ENCODE data around the gene ADCY2. TPM values are rescaled to one million over a fixed set of nuclear protein-coding genes. Genes with fewer than 3 reads are reported as not detected.

The ADCY2 gene
- total and polyA plus RNA-seq, 4 experiments from 2014 or later = not detected

GRCh38 chr5:7391215-7391614 is 4.7 kb upstream of the ADCY2 start:
- H3K4me3 Mint-ChIP-seq = no peak overlapping the region
- H3K36me3 Mint-ChIP-seq = no peaks in the 10 kb centered on the region
- CTCF ChIA-PET (ENCODE audit: partially characterized antibody) = no interaction called here
- H3K27ac ChIP-seq (ENCODE audit: low read depth, low read length) = no peak overlapping the region
- H3K27me3 ChIP-seq (ENCODE audit: insufficient read depth, low read length) = peaks cover 4% of the 10 kb centered on the region
- intact Hi-C loops (cut with micrococcal nuclease) = no loop called here
- H3K27ac Mint-ChIP-seq = no peak overlapping the region
- H3K4me1 Mint-ChIP-seq = no peaks in the 10 kb centered on the region
- no peaks in the 10 kb centered on the region for H3K4me1 ChIP-seq (ENCODE audit: insufficient read depth, low read length)
- POLR2A ChIA-PET (ENCODE audit: partially characterized antibody) = no interaction called here
- no peaks in the 10 kb centered on the region for H3K9me3 Mint-ChIP-seq
- H3K27me3 Mint-ChIP-seq = peaks cover 15 to 17% of the 10 kb centered on the region in 2 donors
- H3K9me3 ChIP-seq (ENCODE audit: control insufficient read depth in 1 of 2, low read length in 2 of 2) = no peaks in the 10 kb centered on the region
- no peak for DNase-seq
- H3K4me3 ChIP-seq (ENCODE audit: low read length in 2 of 2) = no peak overlapping the region
- H3K36me3 ChIP-seq (ENCODE audit: insufficient read depth, low read length) = no peaks in the 10 kb centered on the region

DNA sequence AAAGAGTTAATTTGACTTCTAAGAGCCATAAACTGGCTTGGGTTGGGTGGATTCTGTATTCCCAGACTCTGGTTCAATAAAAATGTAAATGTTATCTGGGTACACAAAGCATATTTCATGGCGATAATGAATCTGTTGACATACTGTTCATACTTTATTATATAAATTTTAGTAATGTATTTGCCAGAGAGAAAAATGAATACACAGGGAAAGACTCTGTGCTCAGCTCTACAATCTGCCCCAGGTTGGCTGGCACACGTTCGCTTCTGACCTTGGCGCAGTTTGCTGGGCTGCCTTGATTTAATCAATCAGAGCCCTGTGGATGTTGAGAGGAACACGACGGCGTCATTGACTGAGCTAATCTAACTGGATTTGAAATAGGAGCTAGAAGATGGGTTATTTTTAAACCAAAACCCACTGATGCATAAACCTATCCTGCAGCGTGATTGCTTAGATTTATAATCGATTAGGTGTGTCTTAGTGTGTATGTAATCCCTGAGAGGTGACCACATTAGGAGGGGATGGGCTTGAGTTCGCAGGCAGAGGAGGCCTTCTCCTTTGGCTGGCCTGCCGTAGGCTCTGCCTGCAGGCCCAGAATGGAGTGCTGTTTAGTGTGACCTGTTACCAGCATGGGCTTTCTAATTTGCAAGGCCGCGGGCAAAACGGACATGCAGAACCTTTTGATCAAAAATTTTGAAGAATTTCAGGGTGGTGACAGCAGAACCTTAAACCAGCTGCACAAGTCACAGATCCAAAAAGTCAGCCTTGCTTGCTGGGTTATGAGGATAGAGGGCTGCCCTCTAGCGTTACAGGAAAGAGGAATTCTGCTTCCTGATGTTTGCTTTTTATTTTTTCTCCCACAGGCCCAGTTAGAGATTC is 3.9 kb upstream of the ADCY2 start:
- Histone ChIP-seq H3K36me3 (ENCODE audit: insufficient read depth, low read length) (no peaks in the 10 kb centered on the region), H3K4me3 (ENCODE audit: low read length in 2 of 2) (no peak overlapping the region), H3K4me1 (ENCODE audit: insufficient read depth, low read length) (no peaks in the 10 kb centered on the region), H3K27ac (ENCODE audit: low read depth, low read length) (no peak overlapping the region), H3K9me3 (ENCODE audit: control insufficient read depth in 1 of 2, low read length in 2 of 2) (no peaks in the 10 kb centered on the region), H3K27me3 (ENCODE audit: insufficient read depth, low read length) (peaks cover 4% of the 10 kb centered on the region)
- Mint-ChIP-seq H3K9me3 (peaks cover 0 to 3% (median 0%) of the 10 kb centered on the region in 8 donors), H3K36me3 (no peaks in the 10 kb centered on the region), H3K4me3 (no peak overlapping the region), H3K27ac (no peak overlapping the region), H3K4me1 (peaks cover 3 to 5% (median 4%) of the 10 kb centered on the region in 4 donors), H3K27me3 (peaks cover 19 to 21% of the 10 kb centered on the region in 2 donors)
- intact Hi-C loops (cut with micrococcal nuclease) = no loop called here
- CTCF ChIA-PET (ENCODE audit: partially characterized antibody) = no interaction called here
- no peak for DNase-seq
- POLR2A ChIA-PET (ENCODE audit: partially characterized antibody) = no interaction called here

DNA sequence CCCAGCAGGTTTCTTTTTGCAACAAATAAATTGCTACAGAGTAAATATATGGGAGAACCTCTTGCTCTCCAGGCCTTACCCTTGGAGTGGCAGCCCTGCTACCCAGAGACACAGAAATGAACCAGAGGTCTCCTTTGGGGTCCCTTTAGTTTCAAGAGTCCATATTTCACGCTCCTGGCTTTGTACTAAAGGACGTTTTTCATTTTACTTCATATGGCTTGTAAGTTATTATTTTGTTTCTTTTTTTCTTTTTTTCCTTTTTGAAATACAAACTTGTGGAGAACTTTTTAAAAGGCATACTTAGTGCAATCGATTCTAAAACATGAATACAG is 3.3 kb upstream of the ADCY2 start:
- no peak overlapping the region for H3K4me3 Mint-ChIP-seq
- H3K4me3 ChIP-seq (ENCODE audit: low read length in 2 of 2) = no peak overlapping the region
- no peaks in the 10 kb centered on the region for H3K4me1 ChIP-seq (ENCODE audit: insufficient read depth, low read length)
- H3K4me1 Mint-ChIP-seq = peaks cover 3 to 7% (median 4%) of the 10 kb centered on the region in 4 donors
- ChIA-PET CTCF (ENCODE audit: partially characterized antibody) (no interaction called here), POLR2A (ENCODE audit: partially characterized antibody) (no interaction called here)
- peaks cover 4% of the 10 kb centered on the region for H3K27me3 ChIP-seq (ENCODE audit: insufficient read depth, low read length)
- no peaks in the 10 kb centered on the region for H3K36me3 ChIP-seq (ENCODE audit: insufficient read depth, low read length)
- no peak overlapping the region for H3K27ac ChIP-seq (ENCODE audit: low read depth, low read length)
- DNase-seq = no peak
- no peak overlapping the region for H3K27ac Mint-ChIP-seq
- H3K36me3 Mint-ChIP-seq = no peaks in the 10 kb centered on the region
- intact Hi-C loops (cut with micrococcal nuclease) = no loop called here
- H3K27me3 Mint-ChIP-seq = peaks cover 21 to 24% of the 10 kb centered on the region in 2 donors
- peaks cover 0 to 5% (median 0%) of the 10 kb centered on the region in 8 donors for H3K9me3 Mint-ChIP-seq
- H3K9me3 ChIP-seq (ENCODE audit: control insufficient read depth in 1 of 2, low read length in 2 of 2) = no peaks in the 10 kb centered on the region

DNA sequence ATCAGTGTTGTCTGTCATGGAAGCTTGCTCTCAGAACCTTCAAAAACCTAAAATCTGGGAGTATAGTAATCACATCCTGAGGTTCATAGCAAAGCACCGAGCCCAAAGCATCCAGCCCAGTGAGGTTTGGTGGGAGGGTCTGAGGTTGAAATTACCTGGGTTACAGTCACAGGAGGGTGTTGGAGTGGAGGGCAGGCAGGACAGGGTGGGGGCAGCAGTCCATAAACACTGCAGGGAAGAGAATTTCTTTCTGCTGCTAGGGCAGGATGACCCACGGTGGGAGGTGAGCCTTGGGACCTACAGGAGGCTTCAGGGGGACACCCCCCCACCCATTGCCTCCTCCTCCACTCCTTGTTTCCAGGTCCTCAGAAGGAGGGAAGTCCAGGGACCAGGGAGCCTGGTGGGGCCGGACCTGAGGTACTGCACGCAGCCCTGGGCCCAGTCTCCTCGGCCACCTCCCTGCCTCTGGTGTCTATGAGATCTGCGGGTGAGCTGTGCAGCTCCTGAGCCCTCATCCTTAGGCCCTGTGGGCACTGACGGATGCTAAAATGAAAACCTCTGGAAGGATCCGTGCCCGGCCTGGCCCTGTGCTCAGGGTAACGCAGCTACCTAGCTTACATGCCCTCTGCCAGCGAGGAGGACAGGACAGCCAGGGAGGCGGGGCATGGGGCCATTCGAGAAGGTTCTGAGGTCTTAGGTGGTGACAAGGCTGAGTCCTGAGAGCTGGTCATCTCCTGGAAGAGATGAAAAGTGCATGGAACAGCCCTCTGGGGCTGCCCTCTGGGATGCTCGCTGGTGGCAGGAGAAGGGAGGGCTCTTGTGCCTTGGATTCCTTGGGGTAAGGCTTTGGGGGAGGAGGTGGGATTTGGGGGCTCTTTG is 1.8 kb upstream of the ADCY2 start:
- Mint-ChIP-seq H3K4me1 (peaks cover 3 to 7% (median 4%) of the 10 kb centered on the region in 4 donors), H3K9me3 (peaks cover 0 to 5% (median 0%) of the 10 kb centered on the region in 8 donors), H3K36me3 (no peaks in the 10 kb centered on the region), H3K4me3 (no peak overlapping the region), H3K27me3 (peaks cover 30 to 32% of the 10 kb centered on the region in 2 donors), H3K27ac (no peak overlapping the region)
- Histone ChIP-seq H3K27me3 (ENCODE audit: insufficient read depth, low read length) (peaks cover 4% of the 10 kb centered on the region), H3K9me3 (ENCODE audit: control insufficient read depth in 1 of 2, low read length in 2 of 2) (no peaks in the 10 kb centered on the region), H3K4me1 (ENCODE audit: insufficient read depth, low read length) (no peaks in the 10 kb centered on the region), H3K27ac (ENCODE audit: low read depth, low read length) (no peak overlapping the region), H3K4me3 (ENCODE audit: low read length in 2 of 2) (no peak overlapping the region), H3K36me3 (ENCODE audit: insufficient read depth, low read length) (no peaks in the 10 kb centered on the region)
- intact Hi-C loops (cut with micrococcal nuclease) = no loop called here
- DNase-seq = no peak
- ChIA-PET CTCF (ENCODE audit: partially characterized antibody) (no interaction called here), POLR2A (ENCODE audit: partially characterized antibody) (no interaction called here)

GRCh38 chr5:7394889-7395431 is 978 bp upstream of the ADCY2 start:
- no peaks in the 10 kb centered on the region for H3K36me3 Mint-ChIP-seq

DNA sequence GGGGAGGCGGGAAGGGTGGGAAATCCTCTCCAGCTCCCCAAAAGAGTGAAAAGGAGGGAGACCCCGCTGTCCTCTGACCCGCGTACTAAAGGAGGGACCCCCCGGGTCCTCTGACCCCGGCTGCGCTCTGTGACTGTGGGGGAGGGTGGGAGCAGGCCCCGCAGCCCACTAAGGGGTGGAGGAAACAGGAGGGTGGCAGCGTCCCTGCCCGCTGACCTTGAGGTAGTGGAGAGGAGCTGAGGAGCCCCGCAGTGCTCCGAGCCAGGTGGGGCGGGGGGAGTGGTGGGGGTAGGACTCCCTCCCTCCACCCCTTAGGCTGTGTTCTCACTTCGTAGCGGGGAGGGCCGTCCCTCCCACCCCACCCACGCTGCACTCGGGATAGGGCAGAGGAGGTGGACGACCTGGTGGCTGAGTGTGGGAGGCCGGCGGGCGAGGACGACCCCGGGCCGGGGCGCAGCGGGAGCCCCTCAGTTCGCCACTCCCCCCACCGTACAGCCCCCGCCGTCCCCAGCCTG is 449 bp upstream of the ADCY2 start:
- Mint-ChIP-seq H3K4me1 (peaks cover 3 to 7% (median 4%) of the 10 kb centered on the region in 4 donors), H3K9me3 (peaks cover 0 to 5% (median 0%) of the 10 kb centered on the region in 8 donors), H3K27ac (no peak overlapping the region), H3K4me3 (no peak overlapping the region), H3K36me3 (no peaks in the 10 kb centered on the region), H3K27me3 (peaks cover 30 to 32% of the 10 kb centered on the region in 2 donors)
- ChIA-PET CTCF (ENCODE audit: partially characterized antibody) (no interaction called here), POLR2A (ENCODE audit: partially characterized antibody) (no interaction called here)
- intact Hi-C loops (cut with micrococcal nuclease) = no loop called here
- DNase-seq = no peak
- H3K27me3 ChIP-seq (ENCODE audit: insufficient read depth, low read length) = peaks cover 4% of the 10 kb centered on the region
- H3K9me3 ChIP-seq (ENCODE audit: control insufficient read depth in 1 of 2, low read length in 2 of 2) = no peaks in the 10 kb centered on the region
- no peaks in the 10 kb centered on the region for H3K36me3 ChIP-seq (ENCODE audit: insufficient read depth, low read length)
- H3K4me3 ChIP-seq (ENCODE audit: low read length in 2 of 2) = no peak overlapping the region
- H3K27ac ChIP-seq (ENCODE audit: low read depth, low read length) = no peak overlapping the region
- H3K4me1 ChIP-seq (ENCODE audit: insufficient read depth, low read length) = no peaks in the 10 kb centered on the region

More at GRCh38 chr5:7394889-7395431, 978 bp upstream of the ADCY2 start:
- Histone ChIP-seq H3K36me3 (ENCODE audit: insufficient read depth, low read length) (no peaks in the 10 kb centered on the region), H3K4me1 (ENCODE audit: insufficient read depth, low read length) (no peaks in the 10 kb centered on the region), H3K9me3 (ENCODE audit: control insufficient read depth in 1 of 2, low read length in 2 of 2) (no peaks in the 10 kb centered on the region), H3K4me3 (ENCODE audit: low read length in 2 of 2) (no peak overlapping the region), H3K27me3 (ENCODE audit: insufficient read depth, low read length) (peaks cover 4% of the 10 kb centered on the region), H3K27ac (ENCODE audit: low read depth, low read length) (no peak overlapping the region)
- Mint-ChIP-seq H3K4me3 (no peak overlapping the region), H3K27me3 (peaks cover 30 to 32% of the 10 kb centered on the region in 2 donors), H3K9me3 (peaks cover 0 to 5% (median 0%) of the 10 kb centered on the region in 8 donors), H3K27ac (no peak overlapping the region), H3K4me1 (peaks cover 3 to 7% (median 4%) of the 10 kb centered on the region in 4 donors)
- CTCF ChIA-PET (ENCODE audit: partially characterized antibody) = no interaction called here
- POLR2A ChIA-PET (ENCODE audit: partially characterized antibody) = no interaction called here
- intact Hi-C loops (cut with micrococcal nuclease) = no loop called here
- DNase-seq = no peak

Measured in CD4-positive, alpha-beta memory T cell (primary cell).